GM12892 (cell line): Measurements from ENCODE around the gene ACSL4.

Experiments
- POLR2A ChIP-seq: IDR thresholded peaks from 2 replicates; pipeline ENCODE4 v1.6.1; 2011; ENCODE audit warnings: low read depth, low read length, control low read depth
- POLR2AphosphoS5 ChIP-seq: IDR thresholded peaks from 2 replicates; pipeline ENCODE4 v1.6.1; 2011; ENCODE audit warnings: low read depth, low read length, control low read depth
- TAF1 ChIP-seq: IDR thresholded peaks from 2 replicates; pipeline ENCODE4 v1.6.1; 2011; ENCODE audit warnings: low read depth, mild to moderate bottlenecking, control low read depth, low read length, borderline replicate concordance

DNA sequence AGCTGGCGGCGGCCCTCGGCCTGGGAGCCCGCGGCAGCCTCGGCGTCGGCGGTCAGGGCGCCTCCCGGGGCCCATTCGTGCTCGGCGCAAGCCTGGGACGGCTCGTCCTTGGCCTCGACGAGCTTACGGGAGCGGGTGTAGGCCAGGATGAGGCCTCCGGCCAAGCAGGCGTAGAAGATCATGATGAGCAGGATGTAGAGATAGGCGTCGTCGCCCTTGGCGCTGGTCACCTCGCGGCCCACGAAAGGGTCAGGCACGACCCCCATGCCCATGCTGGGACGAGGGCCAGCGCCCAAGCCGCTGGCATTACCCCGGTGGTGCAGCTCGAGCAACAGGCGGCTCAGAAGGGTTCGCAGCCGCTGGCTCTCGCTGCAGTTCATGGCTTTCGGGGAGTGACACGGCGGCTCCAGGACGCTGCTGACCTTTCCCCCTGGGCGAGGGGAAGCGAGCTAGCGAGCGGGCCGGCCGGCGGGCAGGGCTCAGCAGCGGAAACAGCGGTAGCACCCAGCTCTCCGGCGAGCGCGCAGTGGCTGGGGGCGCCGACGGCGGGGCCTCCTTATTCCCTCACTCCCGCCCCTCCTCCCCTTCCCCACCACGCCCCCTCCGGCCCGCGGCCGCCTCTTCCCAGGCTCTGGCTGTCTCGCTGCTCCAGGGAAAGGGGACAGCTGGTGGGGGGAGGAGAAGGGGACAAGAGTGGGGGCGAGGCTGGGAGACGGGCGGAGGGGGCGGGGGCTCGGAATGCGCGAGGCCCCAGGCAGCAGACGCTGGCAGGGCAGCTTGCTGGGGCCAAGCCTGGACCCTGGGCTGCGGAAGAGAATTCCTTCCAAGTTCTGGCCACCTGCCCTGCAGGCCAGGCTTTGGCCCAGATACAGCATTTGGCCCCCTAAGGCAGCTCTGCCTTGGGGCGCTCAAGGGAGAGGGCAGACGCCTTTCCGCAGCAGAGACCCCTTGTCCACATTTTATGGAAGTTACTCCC is 108.1 kb downstream of the ACSL4 start, which contains the start of gene KCNE5:
- TF ChIP-seq POLR2A, result no peak
- TF ChIP-seq POLR2AphosphoS5, result no peak
- no peak for TF ChIP-seq TAF1
